Activated CD4-positive, alpha-beta T cell treated with anti-CD3 and anti-CD28 coated beads, Interleukin-2, Interleukin-4, amounts not matched to agents 100 ng/mL and 50 ng/mL, durations not matched to agents 16 hours and 8 hours (primary cell): ENCODE data around the gene KIF4B.
"Not testable (repeated sequence)": the region's sequence is repeated elsewhere in the genome, so short reads cannot be mapped to it uniquely, and the experiment has no call there.

Experiments
- DNase-seq: peaks from one replicate; pipeline ENCODE4 v3.0.0-alpha.2; 2020; ENCODE audit warnings: low spot score

Gene KIF4B

GRCh38 chr5:155013526-155013925, at the start of gene KIF4B:
Gene KIF4B (plus strand): TSS chr5:155013755. CDS start chr5:155013860, 105 bp downstream.
- DNase-seq: no peak

- no peak for DNase-seq
These were observed 47.3 kb upstream of the KIF4B start for GRCh38 chr5:154966081-154966841.

GRCh38 chr5:154966874-154967273, 46.7 kb upstream of the KIF4B start:
- DNase-seq: no peak

GRCh38 chr5:154967421-154968024, 46.0 kb upstream of the KIF4B start:
- no peak for DNase-seq

- no peak for DNase-seq
These were observed 44.6 kb upstream of the KIF4B start for GRCh38 chr5:154968953-154969352.

- no peak for DNase-seq
These were observed 42.8 kb upstream of the KIF4B start for GRCh38 chr5:154970759-154971158.

GRCh38 chr5:154971501-154971900, 42.1 kb upstream of the KIF4B start:
- no peak for DNase-seq

- DNase-seq: peak; percentile 12
These were observed 41.0 kb upstream of the KIF4B start for GRCh38 chr5:154972476-154973080.

GRCh38 chr5:154976082-154976481, 37.5 kb upstream of the KIF4B start:
- DNase-seq: not testable (repeated sequence)

GRCh38 chr5:154977409-154977808, 36.1 kb upstream of the KIF4B start:
- peak; percentile 46 for DNase-seq

GRCh38 chr5:154978294-154978693, 35.3 kb upstream of the KIF4B start:
- DNase-seq: not testable (repeated sequence)

GRCh38 chr5:154984946-154985516, 28.5 kb upstream of the KIF4B start:
- DNase-seq: no peak

- no peak for DNase-seq
These were observed 27.4 kb upstream of the KIF4B start for GRCh38 chr5:154986151-154986550.

- DNase-seq: no peak
These were observed 23.9 kb upstream of the KIF4B start for GRCh38 chr5:154989626-154990025.

- no peak for DNase-seq
These were observed 20.1 kb upstream of the KIF4B start for GRCh38 chr5:154993461-154993860.

GRCh38 chr5:154995679-154996078, 17.9 kb upstream of the KIF4B start:
- DNase-seq: no peak

- DNase-seq: no peak
These were observed 15.8 kb upstream of the KIF4B start for GRCh38 chr5:154997746-154998145.

- peak; percentile 26 for DNase-seq
These were observed 13.7 kb upstream of the KIF4B start for GRCh38 chr5:154999865-155000264.

- no peak for DNase-seq
These were observed 12.0 kb upstream of the KIF4B start for GRCh38 chr5:155001523-155001922.

GRCh38 chr5:155002722-155003121, 10.8 kb upstream of the KIF4B start:
- not testable (repeated sequence) for DNase-seq

- peak; percentile 22 for DNase-seq
These were observed 9.3 kb upstream of the KIF4B start for GRCh38 chr5:155004138-155004744.

- DNase-seq: not testable (repeated sequence)
These were observed 7.3 kb upstream of the KIF4B start for GRCh38 chr5:155006265-155006664.
